K562 treated with DMSO at 1 percent for 4 hours (cell line): Measurements from ENCODE around the gene WFDC11. TPM values are rescaled to one million over a fixed set of nuclear protein-coding genes. Genes with fewer than 3 reads are reported as not detected.

Source experiments
- total RNA-seq: library from RNA; unstranded; fragments of 300-600 nt; gene quantifications from 2 replicates; pipeline ENCODE4 v1.2.3, GENCODE V29; 2022; ENCODE audit not compliant: insufficient read depth

WFDC11 gene
- not detected in 2 replicates for total RNA-seq

DNA sequence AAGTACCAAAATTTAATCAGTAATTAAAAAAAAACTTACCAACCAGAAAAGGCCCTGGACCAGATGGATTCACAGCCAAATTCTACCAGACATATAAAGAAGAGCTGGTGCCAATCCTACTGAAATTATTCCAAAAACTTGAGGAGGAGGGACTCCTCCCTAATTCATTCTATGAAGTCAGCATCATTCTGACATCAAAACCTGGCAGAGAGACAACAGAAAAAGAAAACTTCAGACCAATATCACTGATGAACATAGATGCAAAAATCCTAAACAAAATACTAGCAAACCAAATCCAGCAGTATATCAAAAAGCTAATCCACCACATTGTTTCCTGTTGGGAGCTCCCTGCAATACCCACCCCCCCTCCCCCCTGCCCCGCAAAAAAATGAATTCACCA lies at the start of gene WFDC11:
WFDC11 (minus strand) TSS at position 101 of the 400 bp plus-strand sequence. CDS start 19,639 bp downstream, outside the sequence.

DNA sequence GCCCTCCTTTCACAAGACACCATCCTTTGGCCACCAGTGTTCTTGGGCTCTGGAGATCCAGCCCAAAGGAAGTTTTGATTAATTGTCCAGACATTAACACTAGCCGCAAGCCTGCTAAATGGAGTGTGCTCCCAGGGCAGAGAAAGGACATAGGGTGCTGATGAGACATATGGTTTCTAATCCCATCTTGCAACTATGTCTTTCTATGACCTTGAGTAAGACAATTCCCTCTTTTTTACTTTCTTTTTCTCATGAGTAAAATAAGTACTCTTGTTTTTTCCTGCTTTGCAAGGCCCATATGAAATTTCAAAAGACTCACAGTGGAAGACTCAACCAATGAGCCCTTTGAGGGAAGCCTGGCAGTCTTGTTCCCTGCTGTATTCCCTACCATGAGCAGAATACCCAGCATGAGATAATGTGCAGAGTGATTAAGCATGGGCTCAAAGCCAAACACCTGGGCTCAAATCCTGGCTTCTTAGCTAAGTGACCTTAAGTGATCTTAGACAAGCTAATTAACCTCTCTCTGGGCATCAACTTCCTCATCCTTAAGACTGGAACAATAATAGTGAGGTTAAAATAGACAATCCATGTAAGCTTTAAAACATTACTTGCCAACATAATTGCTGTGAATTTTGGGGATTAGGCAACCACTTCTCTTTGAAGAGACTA lies 35.1 kb upstream of the WFDC11 start, which contains the start of gene WFDC10B:
WFDC10B (minus strand) TSS at position 51 of the 669 bp plus-strand sequence. CDS start 19,027 bp downstream, outside the sequence.

DNA sequence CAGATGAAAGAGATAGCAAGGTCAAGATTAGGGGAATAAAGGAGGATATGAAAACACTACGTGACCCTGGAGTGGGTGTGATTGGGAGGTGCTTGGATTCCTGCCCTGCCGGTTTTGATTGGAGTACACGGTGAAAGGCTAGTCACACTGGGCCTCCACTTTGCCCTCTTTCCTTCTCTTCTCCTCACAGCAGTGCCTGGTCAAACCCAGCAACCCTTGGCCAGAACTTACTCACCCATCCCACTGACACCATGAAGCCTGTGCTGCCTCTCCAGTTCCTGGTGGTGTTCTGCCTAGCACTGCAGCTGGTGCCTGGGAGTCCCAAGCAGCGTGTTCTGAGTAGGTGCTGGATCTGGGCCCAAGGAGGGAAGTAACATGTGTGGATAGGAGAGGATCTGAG lies 31.8 kb upstream of the WFDC11 start, which contains the start of gene WFDC13:
WFDC13 (plus strand) TSS at position 166 of the 400 bp plus-strand sequence; CDS start at position 252, 86 bp downstream.

GRCh38 chr20:45631184-45631583 lies 38.9 kb downstream of the WFDC11 start, which contains the start of gene WFDC9:
Gene WFDC9, minus strand, starts transcription at chr20:45631284. Its CDS starts 21,103 bp downstream, at chr20:45610181.

DNA sequence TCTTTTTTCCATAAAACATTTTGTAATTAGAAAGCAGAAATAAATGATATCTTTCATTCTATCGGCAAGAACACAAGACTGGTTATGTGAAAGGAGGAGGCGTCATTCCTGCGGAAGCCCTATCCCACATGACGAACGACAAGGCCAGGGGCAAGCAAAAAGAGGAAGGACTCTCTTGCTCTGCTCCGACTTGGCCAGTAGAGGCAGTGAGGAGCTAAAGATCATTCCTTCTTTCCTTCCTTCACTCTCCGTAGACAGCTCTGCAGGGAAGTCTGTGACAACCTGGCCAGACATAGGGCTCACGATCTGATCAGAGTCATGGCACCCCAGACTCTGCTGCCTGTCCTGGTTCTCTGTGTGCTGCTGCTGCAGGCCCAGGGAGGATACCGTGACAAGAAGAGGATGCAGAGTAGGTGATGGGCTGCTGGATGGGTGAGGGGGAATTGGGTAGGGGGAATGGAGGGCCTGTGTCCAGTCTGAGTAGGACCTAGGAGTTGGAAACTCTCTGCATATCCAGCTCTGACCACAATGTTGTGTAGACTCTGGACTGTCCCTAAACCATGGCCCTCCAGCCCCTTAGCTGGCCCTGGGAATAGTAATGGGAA lies 40.4 kb downstream of the WFDC11 start, which contains the start of gene WFDC10A:
WFDC10A (plus strand) TSS at position 244 of the 605 bp plus-strand sequence; CDS start at position 319, 75 bp downstream.

Other genes with a start within 250 kb of the WFDC11 start
- not detected in 2 replicates for gene WFDC2, start 200.5 kb downstream of the WFDC11 start, total RNA-seq
- gene SPINT3, start 154.6 kb downstream of the WFDC11 start, total RNA-seq, result not detected in 2 replicates
- gene WFDC6, start 130.8 kb downstream of the WFDC11 start, total RNA-seq, result not detected in 2 replicates
- gene EPPIN, start 122.8 kb downstream of the WFDC11 start, total RNA-seq, result not detected in 2 replicates
- gene WFDC8, start 91.0 kb downstream of the WFDC11 start, total RNA-seq, result not detected in 2 replicates
- gene WFDC10A, start 40.5 kb downstream of the WFDC11 start, total RNA-seq, result not detected in 2 replicates
- not detected in 2 replicates for gene WFDC9, start 39.0 kb downstream of the WFDC11 start, total RNA-seq
- gene WFDC13, start 31.8 kb upstream of the WFDC11 start, total RNA-seq, result not detected in 2 replicates
- not detected in 2 replicates for gene WFDC10B, start 34.8 kb upstream of the WFDC11 start, total RNA-seq
- gene SPINT4, start 52.1 kb upstream of the WFDC11 start, total RNA-seq, result not detected in 2 replicates
- not detected in 2 replicates for gene WFDC3, start 121.6 kb upstream of the WFDC11 start, total RNA-seq
- 30.5 and 47.2 TPM in 2 replicates for gene DNTTIP1, start 121.7 kb upstream of the WFDC11 start, total RNA-seq
- 3.3 and 5.4 TPM in 2 replicates for gene UBE2C, start 142.4 kb upstream of the WFDC11 start, total RNA-seq
- not detected in 2 replicates for gene TNNC2, start 157.1 kb upstream of the WFDC11 start, total RNA-seq
- gene SNX21, start 163.6 kb upstream of the WFDC11 start, total RNA-seq, result 0.53 and 2.0 TPM in 2 replicates
- 50.2 and 57.2 TPM in 2 replicates for gene ACOT8, start 187.2 kb upstream of the WFDC11 start, total RNA-seq
- 9.4 and 9.8 TPM in 2 replicates for gene ZSWIM3, start 187.4 kb upstream of the WFDC11 start, total RNA-seq
- 14.2 and 15.1 TPM in 2 replicates for gene ZSWIM1, start 211.0 kb upstream of the WFDC11 start, total RNA-seq
- not detected in 2 replicates for gene SPATA25, start 217.4 kb upstream of the WFDC11 start, total RNA-seq
- gene NEURL2, start 221.0 kb upstream of the WFDC11 start, total RNA-seq, result 2.0 and 5.7 TPM in 2 replicates
- 69.3 and 82.0 TPM in 2 replicates for gene CTSA, start 221.1 kb upstream of the WFDC11 start, total RNA-seq
- gene PLTP, start 241.9 kb upstream of the WFDC11 start, total RNA-seq, result 27.6 and 40.1 TPM in 2 replicates